Endothelial cell of umbilical vein (primary cell): ENCODE results near the gene ASB6. TPM values are rescaled to one million over a fixed set of nuclear protein-coding genes. Genes with fewer than 3 reads are reported as not detected.
A peak's percentile ranks its signal among the peaks of the same experiment; 100 is the strongest.

Experiments
- BruUV-seq: library from RNA; stranded (reverse); fragments of 400-500 nt; replicated peaks from 2 replicates; lab custom pipeline; 2021; lab: Mats Ljungman, UMichigan
- CTCF ChIA-PET: fragments of 300-600, 350-600 bp; sonication (Branson Sonifier 250); formaldehyde crosslinking; loops from one replicate; lab custom pipeline; 2021; ENCODE audit warnings: antibody characterized with exemption, inconsistent platforms; lab: Charles Lee
- POLR2A ChIA-PET: fragments of 300-600, 350-600 bp; sonication (Branson Sonifier 250); formaldehyde crosslinking; loops from one replicate; lab custom pipeline; 2021; ENCODE audit warnings: antibody characterized with exemption, inconsistent platforms; lab: Charles Lee
- DNase-seq: peaks from one replicate; pipeline ENCODE4 v3.0.0-alpha.2; 2011; ENCODE audit warnings: low read depth, low spot score
- FAIRE-seq: peaks from 2 replicates; lab custom pipeline; 2011; peaks lifted over from hg19 to GRCh38; lab: Jason Lieb, UNC
- H2AFZ ChIP-seq: 2 replicates; pipeline ENCODE4 v1.6.0; 2012; ENCODE audit warnings: low read depth, low read length, control low read depth, inconsistent platforms
- H3K27ac ChIP-seq: 2 replicates; pipeline ENCODE4 v1.5.1; 2011; ENCODE audit warnings: low read depth, mild to moderate bottlenecking, control low read depth, low read length, moderate library complexity; ENCODE audit not compliant: insufficient read depth
- H3K27me3 ChIP-seq, 2 experiments: 2 replicates each; pipeline versions ENCODE4 v1.6.0 to v1.6.1; 2011; ENCODE audit warnings: low read length in 2 of 2, mixed read lengths in 1 of 2; ENCODE audit not compliant: control insufficient read depth in 2 of 2, insufficient read depth in 2 of 2
- H3K36me3 ChIP-seq, 2 experiments: 2 replicates in 1 of 2; 3 replicates in 1 of 2; pipeline ENCODE4 v1.5.1; 2011; ENCODE audit warnings: low read length in 2 of 2, mild to moderate bottlenecking in 1 of 2, moderate library complexity in 1 of 2; ENCODE audit not compliant: control insufficient read depth in 2 of 2, insufficient read depth in 2 of 2; ENCODE audit errors: extremely low read depth in 1 of 2
- H3K4me1 ChIP-seq: 3 replicates; pipeline ENCODE4 v1.5.1; 2011; ENCODE audit warnings: mild to moderate bottlenecking, low read length; ENCODE audit not compliant: control insufficient read depth, insufficient read depth; ENCODE audit errors: extremely low read depth
- H3K4me2 ChIP-seq: 2 replicates; pipeline ENCODE4 v1.6.1; 2011; ENCODE audit warnings: low read length, control low read depth, mixed read lengths; ENCODE audit not compliant: insufficient read depth
- H3K4me3 ChIP-seq, 3 experiments: fragments of 200-600 bp in 1 of 3; sonication (generic), shearing (Covaris generic) in 1 of 3; replicated peaks in 1 of 3; 2 replicates each; pipeline ENCODE4 v1.5.1; 2011 to 2016; ENCODE audit warnings: control low read depth in 3 of 3, low read length in 3 of 3, mild to moderate bottlenecking in 2 of 3, inconsistent platforms in 1 of 3, low read depth in 1 of 3, moderate library complexity in 1 of 3; ENCODE audit not compliant: insufficient read depth in 1 of 3
- H3K79me2 ChIP-seq: 2 replicates; pipeline ENCODE4 v1.6.0; 2012; ENCODE audit warnings: low read length, inconsistent platforms; ENCODE audit not compliant: control insufficient read depth, insufficient read depth
- H3K9ac ChIP-seq: replicated peaks from 2 replicates; pipeline ENCODE3; 2011; ENCODE audit warnings: low read length, control low read depth; ENCODE audit not compliant: insufficient read depth; ENCODE audit errors: extremely low read depth
- H3K9me1 ChIP-seq: replicated peaks from 3 replicates; pipeline ENCODE4 v1.6.0; 2011; ENCODE audit warnings: mild to moderate bottlenecking, low read length; ENCODE audit not compliant: control insufficient read depth, insufficient read depth; ENCODE audit errors: extremely low read depth
- H3K9me3 ChIP-seq: replicated peaks from 2 replicates; pipeline ENCODE4 v1.5.1; 2012; ENCODE audit warnings: low read length, inconsistent platforms; ENCODE audit not compliant: control insufficient read depth, insufficient read depth
- H4K20me1 ChIP-seq: replicated peaks from 2 replicates; pipeline ENCODE3; 2011; ENCODE audit warnings: mild to moderate bottlenecking, low read length; ENCODE audit not compliant: control insufficient read depth, insufficient read depth; ENCODE audit errors: extremely low read depth
- CTCF ChIP-seq, 2 donors: IDR thresholded peaks; 1 replicate in 1 of 2; 2 replicates in 1 of 2; pipeline ENCODE4 v1.5.1; 2011; ENCODE audit warnings: low read length in 2 of 2, mild to moderate bottlenecking in 2 of 2, moderate library complexity in 2 of 2, control low read depth in 1 of 2, inconsistent platforms in 1 of 2, low read depth in 1 of 2; ENCODE audit not compliant: insufficient read depth in 1 of 2; ENCODE audit errors: extremely low read depth in 1 of 2
- EZH2 ChIP-seq: IDR thresholded peaks from 2 replicates; pipeline ENCODE4 v1.6.1; 2012; ENCODE audit warnings: borderline replicate concordance, low read depth, mild to moderate bottlenecking, moderate library complexity, low read length, inconsistent platforms; ENCODE audit not compliant: severe bottlenecking
- FOS ChIP-seq: IDR thresholded peaks from 2 replicates; pipeline ENCODE4 v1.6.1; 2011; ENCODE audit warnings: mild to moderate bottlenecking, low read length, moderate library complexity, borderline replicate concordance; ENCODE audit not compliant: insufficient read depth
- GATA2 ChIP-seq: IDR thresholded peaks from 2 replicates; pipeline ENCODE4 v1.7.0; 2011; ENCODE audit warnings: low read depth, mild to moderate bottlenecking, moderate library complexity, mixed read lengths, low read length; ENCODE audit not compliant: insufficient read length, insufficient read depth
- JUN ChIP-seq: IDR thresholded peaks from 2 replicates; pipeline ENCODE4 v1.6.1; 2011; ENCODE audit warnings: borderline replicate concordance, low read depth; ENCODE audit not compliant: insufficient read length, insufficient read depth
- MAX ChIP-seq: IDR thresholded peaks from 2 replicates; pipeline ENCODE4 v1.6.1; 2011; ENCODE audit not compliant: insufficient read depth, insufficient read length
- MYC ChIP-seq: IDR thresholded peaks from one replicate; pipeline ENCODE4 v1.6.1; 2011; ENCODE audit warnings: mild to moderate bottlenecking, low read depth, low read length
- POLR2A ChIP-seq: IDR thresholded peaks from 2 replicates; pipeline ENCODE4 v1.6.1; 2012; ENCODE audit warnings: low read depth, mild to moderate bottlenecking, control low read depth, low read length
- POLR2AphosphoS5 ChIP-seq: IDR thresholded peaks from 2 replicates; pipeline ENCODE4 v1.6.1; 2012; ENCODE audit warnings: low read depth, mild to moderate bottlenecking, control low read depth, low read length, moderate library complexity; ENCODE audit not compliant: insufficient read depth
- dilution Hi-C: fragments of 300-500 bp; cut with MboI; formaldehyde crosslinking; loops from one replicate; pipeline ENCODE4 v1.15.0; 2019; ENCODE audit warnings: low sequenced_read_pairs; ENCODE audit not compliant: extremely low pct_ligation_motif_present
- intact Hi-C: fragments of 100-400 bp; cut with micrococcal nuclease; formaldehyde crosslinking; loops from one replicate; pipeline ENCODE4 v1.10.0; 2022
- polyA plus RNA-seq, 4 experiments: library from polyadenylated mRNA; depleted of rRNA in 3 of 4; stranded (reverse) in 3 of 4; unstranded in 1 of 4; fragments of >200 nt; gene quantifications; 2 replicates each; pipeline versions ENCODE4 v1.2.1 to v1.2.3, GENCODE V29; 2011 to 2012; ENCODE audit warnings: missing spikeins in 1 of 4
- total RNA-seq: library from RNA; stranded (reverse); gene quantifications from 2 replicates; pipeline ENCODE4 v1.2.3, GENCODE V29; 2021

The ASB6 gene
- total and polyA plus RNA-seq, 2 donors (not counting 3 experiments of a cell fraction or from before 2014, with no cell fraction given), result 20.3 to 23.8 TPM

- dilution Hi-C loops, result no loop called here
- no peak for FAIRE-seq
- POLR2A ChIA-PET, result no interaction called here
Measured at GRCh38 chr9:129610213-129610472, 31.8 kb downstream of the ASB6 start.

More at GRCh38 chr9:129610213-129610472, 31.8 kb downstream of the ASB6 start:
- peak overlapping the region; percentile 66 for H2AFZ ChIP-seq
- no peaks in the 10 kb centered on the region for H3K79me2 ChIP-seq
- H3K9me1 ChIP-seq, result no peaks in the 10 kb centered on the region
- H3K4me2 ChIP-seq, result peak overlapping the region; percentile 69
- no TSS peak for BruUV-seq
- peak overlapping the region; percentile 39 for H3K9ac ChIP-seq
- CTCF ChIA-PET, result interaction anchor here (7.0 kb wide), 1 partner anchor 470 kb away, joined by 100 read pairs; no protein-coding TSS in a partner anchor
- H3K36me3 ChIP-seq, result no peaks in the 10 kb centered on the region
- TF ChIP-seq CTCF (IDR thresholded peaks at IDR 0.05; ENCODE audit: extremely low read depth in 1 of 2, insufficient read depth in 1 of 2, low read depth in 1 of 2, low read length in 2 of 2) (no peak), POLR2AphosphoS5 (no peak), MYC (no peak), GATA2 (no peak), EZH2 (no peak), POLR2A (no peak), MAX (no peak), FOS (no peak), JUN (no peak)
- H3K9me3 ChIP-seq, result no peaks in the 10 kb centered on the region
- peaks cover 14% of the 10 kb centered on the region for H3K4me1 ChIP-seq
- H3K27ac ChIP-seq, result peak overlapping the region; percentile 16
- H3K27me3 ChIP-seq, result peaks cover 0 to 5% of the 10 kb centered on the region in 2 experiments
- peak overlapping the region; percentile 24 to 56 (median 46) for H3K4me3 ChIP-seq
- intact Hi-C loops, result loop anchor here (1.0 to 10.0 kb wide), 7 partner anchors 121 to 605 kb away; no protein-coding TSS in a partner anchor
- no peaks in the 10 kb centered on the region for H4K20me1 ChIP-seq
- no peak for DNase-seq
